Type B pancreatic cell (in vitro differentiated cells): ENCODE measurements around the gene NEGR1. TPM values are rescaled to one million over a fixed set of nuclear protein-coding genes. Genes with fewer than 3 reads are reported as not detected.

Source experiments
- DNase-seq: peaks from one replicate; pipeline ENCODE4 v3.0.0; 2021; ENCODE audit warnings: mixed read lengths; ENCODE audit not compliant: unreplicated experiment; ENCODE audit errors: extremely low spot score
- H3K27ac Mint-ChIP-seq: 2 replicates; pipeline ENCODE4 v1.8.0; 2021; ENCODE audit warnings: mild to moderate bottlenecking, mixed read lengths
- H3K27me3 Mint-ChIP-seq: 2 replicates; pipeline ENCODE4 v1.8.0; 2021; ENCODE audit warnings: mixed read lengths
- H3K36me3 Mint-ChIP-seq: 2 replicates; pipeline ENCODE4 v1.8.0; 2021; ENCODE audit warnings: mixed read lengths
- H3K4me1 Mint-ChIP-seq: one replicate; pipeline ENCODE4 v1.8.0; 2021; ENCODE audit warnings: mixed read lengths; ENCODE audit not compliant: unreplicated experiment
- H3K4me3 Mint-ChIP-seq: 2 replicates; pipeline ENCODE4 v1.8.0; 2021; ENCODE audit warnings: mild to moderate bottlenecking, mixed read lengths
- H3K9me3 Mint-ChIP-seq: 2 replicates; pipeline ENCODE4 v1.8.0; 2021; ENCODE audit warnings: mixed read lengths
- total RNA-seq: library from RNA; stranded (reverse); gene quantifications from 2 replicates; pipeline ENCODE4 v1.2.1, GENCODE V29; 2021; ENCODE audit warnings: low replicate concordance
- TF ChIP-seq, protein P1 (sequence below): fragments of 200-600 bp; sonication (generic); conservative IDR thresholded peaks from 2 replicates; pipeline ENCODE4 v1.5.0; 2021; ENCODE audit warnings: antibody characterized with exemption, mild to moderate bottlenecking

The NEGR1 gene
- total RNA-seq, 1 donor from 2014 or later = 22.5 TPM

DNA sequence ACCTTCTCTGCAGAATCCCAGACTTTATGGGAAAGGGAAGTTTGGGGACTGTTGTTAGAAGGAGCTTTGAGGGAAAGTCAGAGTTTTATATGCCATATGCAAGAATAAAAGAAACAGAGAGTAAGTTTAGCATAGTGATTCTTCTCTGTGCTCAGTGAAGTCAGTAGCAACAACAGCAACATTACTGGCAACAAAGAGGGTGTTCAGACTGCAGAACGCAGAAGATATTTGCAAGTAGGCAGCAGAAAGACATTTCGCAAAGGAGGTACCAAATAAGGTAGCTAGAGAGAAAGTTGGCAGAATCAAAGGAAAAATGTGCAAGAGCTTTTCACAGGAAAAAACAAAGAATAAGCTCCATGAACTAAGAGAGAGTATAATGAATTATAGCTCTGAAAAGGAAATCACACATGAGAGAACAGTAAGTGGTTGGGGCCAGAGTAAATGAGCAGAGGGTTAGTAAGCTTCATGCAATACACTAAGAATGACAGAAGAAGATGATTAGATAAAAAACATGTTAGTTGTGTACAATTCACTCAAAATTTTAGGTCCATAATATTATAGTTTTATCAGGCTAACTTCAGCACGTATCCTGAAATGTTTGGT, 98.1 kb downstream of the NEGR1 start:
- TF ChIP-seq, protein P1, sequence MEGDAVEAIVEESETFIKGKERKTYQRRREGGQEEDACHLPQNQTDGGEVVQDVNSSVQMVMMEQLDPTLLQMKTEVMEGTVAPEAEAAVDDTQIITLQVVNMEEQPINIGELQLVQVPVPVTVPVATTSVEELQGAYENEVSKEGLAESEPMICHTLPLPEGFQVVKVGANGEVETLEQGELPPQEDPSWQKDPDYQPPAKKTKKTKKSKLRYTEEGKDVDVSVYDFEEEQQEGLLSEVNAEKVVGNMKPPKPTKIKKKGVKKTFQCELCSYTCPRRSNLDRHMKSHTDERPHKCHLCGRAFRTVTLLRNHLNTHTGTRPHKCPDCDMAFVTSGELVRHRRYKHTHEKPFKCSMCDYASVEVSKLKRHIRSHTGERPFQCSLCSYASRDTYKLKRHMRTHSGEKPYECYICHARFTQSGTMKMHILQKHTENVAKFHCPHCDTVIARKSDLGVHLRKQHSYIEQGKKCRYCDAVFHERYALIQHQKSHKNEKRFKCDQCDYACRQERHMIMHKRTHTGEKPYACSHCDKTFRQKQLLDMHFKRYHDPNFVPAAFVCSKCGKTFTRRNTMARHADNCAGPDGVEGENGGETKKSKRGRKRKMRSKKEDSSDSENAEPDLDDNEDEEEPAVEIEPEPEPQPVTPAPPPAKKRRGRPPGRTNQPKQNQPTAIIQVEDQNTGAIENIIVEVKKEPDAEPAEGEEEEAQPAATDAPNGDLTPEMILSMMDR = no peak
- Mint-ChIP-seq H3K27ac (no peak overlapping the region), H3K36me3 (no peaks in the 10 kb centered on the region), H3K27me3 (peaks cover 7% of the 10 kb centered on the region), H3K9me3 (no peaks in the 10 kb centered on the region), H3K4me1 (no peaks in the 10 kb centered on the region), H3K4me3 (no peak overlapping the region)
- no peak for DNase-seq

DNA sequence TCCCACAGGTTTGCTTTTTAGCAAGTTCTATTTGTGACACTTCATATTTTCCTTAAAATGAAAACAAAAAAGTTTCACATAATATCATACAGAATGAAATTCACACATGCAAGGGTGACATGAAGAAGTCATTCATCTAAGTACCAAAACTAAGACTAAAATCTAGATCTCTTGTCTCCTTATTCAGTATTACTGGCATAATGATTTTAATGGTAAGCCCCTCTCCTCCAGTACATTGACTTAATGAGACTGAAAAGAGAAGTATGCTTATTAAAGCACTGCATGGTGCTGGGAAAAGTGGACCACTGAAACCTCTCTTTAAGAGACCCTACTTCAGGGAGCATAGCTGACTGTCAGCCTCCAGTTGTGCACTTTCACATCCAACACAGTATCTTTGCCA, 99.5 kb downstream of the NEGR1 start:
- H3K36me3 Mint-ChIP-seq = no peaks in the 10 kb centered on the region
- peaks cover 7% of the 10 kb centered on the region for H3K27me3 Mint-ChIP-seq
- no peaks in the 10 kb centered on the region for H3K9me3 Mint-ChIP-seq
- TF ChIP-seq, protein P1 = no peak
- H3K4me1 Mint-ChIP-seq = no peaks in the 10 kb centered on the region
- no peak for DNase-seq
- no peak overlapping the region for H3K27ac Mint-ChIP-seq
- no peak overlapping the region for H3K4me3 Mint-ChIP-seq

DNA sequence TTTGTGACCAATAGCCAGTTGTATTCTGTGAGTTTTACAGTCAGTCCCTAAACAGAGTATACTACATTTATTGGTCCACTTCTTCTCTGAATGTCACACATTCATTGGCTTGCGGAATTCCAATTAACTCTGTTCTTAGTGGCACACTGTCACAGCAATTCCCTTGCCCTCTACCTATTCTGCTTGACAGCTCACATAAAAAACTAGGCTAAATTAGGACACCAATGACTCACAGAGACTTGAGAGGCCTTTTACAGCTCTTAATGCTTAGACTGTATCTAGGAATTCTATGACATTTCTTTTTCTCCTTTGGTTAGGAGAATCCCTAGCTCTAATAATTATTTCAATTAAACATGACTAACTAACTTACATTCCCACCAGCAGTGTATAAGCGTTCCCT, 104.1 kb downstream of the NEGR1 start:
- no peaks in the 10 kb centered on the region for H3K27me3 Mint-ChIP-seq
- no peak overlapping the region for H3K27ac Mint-ChIP-seq
- H3K36me3 Mint-ChIP-seq = no peaks in the 10 kb centered on the region
- no peaks in the 10 kb centered on the region for H3K9me3 Mint-ChIP-seq
- TF ChIP-seq, protein P1 = no peak
- H3K4me3 Mint-ChIP-seq = no peak overlapping the region
- DNase-seq = no peak
- H3K4me1 Mint-ChIP-seq = no peaks in the 10 kb centered on the region

DNA sequence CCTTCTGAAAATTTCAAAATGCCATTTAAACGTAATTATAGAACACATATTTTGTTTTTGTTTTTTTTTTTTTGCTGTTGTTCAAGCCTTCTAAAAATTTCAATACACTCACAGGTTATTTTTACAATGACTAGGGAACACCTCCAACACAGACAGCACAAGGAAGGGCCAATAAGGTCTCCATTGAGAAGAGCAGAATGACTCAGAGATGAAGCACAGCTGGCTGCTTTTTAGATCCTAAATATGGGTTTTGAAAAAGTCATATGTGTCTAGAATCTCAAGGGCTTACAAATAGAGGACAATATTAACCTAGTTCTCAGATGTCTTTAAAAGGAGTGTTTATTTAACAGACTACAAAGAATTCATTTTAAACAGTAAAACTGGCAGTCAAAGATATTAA, 104.6 kb downstream of the NEGR1 start:
- Mint-ChIP-seq H3K27me3 (no peaks in the 10 kb centered on the region), H3K4me1 (no peaks in the 10 kb centered on the region), H3K27ac (no peak overlapping the region), H3K36me3 (no peaks in the 10 kb centered on the region), H3K4me3 (no peak overlapping the region), H3K9me3 (no peaks in the 10 kb centered on the region)
- TF ChIP-seq, protein P1 = no peak
- no peak for DNase-seq

DNA sequence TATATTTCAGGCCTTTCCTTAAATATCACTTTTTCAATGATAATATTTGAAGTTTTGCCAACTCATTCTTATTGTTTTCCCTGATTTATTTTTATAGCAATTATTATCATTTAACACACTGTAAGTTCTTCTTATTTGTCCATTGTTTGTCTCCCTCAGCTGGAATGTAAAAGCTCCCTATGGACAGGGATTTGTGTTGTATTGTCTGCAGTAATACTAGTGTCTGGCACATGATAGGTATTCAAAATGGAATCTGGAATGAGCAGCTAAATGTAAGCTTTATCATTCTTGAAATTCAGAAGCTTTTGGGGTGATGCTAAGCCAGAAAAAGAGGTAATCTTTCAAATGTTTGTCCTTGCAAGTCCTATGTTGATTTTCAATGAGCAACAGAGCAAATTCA, 112.1 kb downstream of the NEGR1 start:
- no peak for DNase-seq
- Mint-ChIP-seq H3K9me3 (no peaks in the 10 kb centered on the region), H3K36me3 (no peaks in the 10 kb centered on the region), H3K4me1 (no peaks in the 10 kb centered on the region), H3K27ac (no peak overlapping the region), H3K27me3 (no peaks in the 10 kb centered on the region), H3K4me3 (no peak overlapping the region)
- TF ChIP-seq, protein P1 = no peak

DNA sequence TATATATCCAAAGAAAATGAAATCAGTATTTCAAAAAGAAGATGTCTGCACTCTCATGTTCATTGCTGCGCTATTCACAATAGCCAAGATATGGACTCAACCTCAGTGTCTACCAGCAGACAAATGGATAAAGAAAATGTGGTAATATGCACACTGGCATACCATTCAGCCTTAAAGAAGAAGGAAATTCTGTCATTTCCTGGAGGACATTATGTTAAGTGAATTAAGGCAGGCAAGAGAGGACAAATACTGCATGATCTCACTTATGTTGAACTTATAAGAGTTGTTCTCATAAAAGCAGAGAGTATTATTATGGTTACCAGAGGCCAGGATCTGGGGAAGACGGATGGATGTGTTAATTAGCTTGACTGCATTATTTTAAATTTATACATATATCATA, 115.9 kb downstream of the NEGR1 start:
- Mint-ChIP-seq H3K27ac (no peak overlapping the region), H3K4me3 (no peak overlapping the region), H3K27me3 (no peaks in the 10 kb centered on the region), H3K9me3 (no peaks in the 10 kb centered on the region), H3K36me3 (no peaks in the 10 kb centered on the region), H3K4me1 (no peaks in the 10 kb centered on the region)
- TF ChIP-seq, protein P1 = no peak
- DNase-seq = no peak
